ENCODE results near the gene SERP2.

Gene SERP2

DNA sequence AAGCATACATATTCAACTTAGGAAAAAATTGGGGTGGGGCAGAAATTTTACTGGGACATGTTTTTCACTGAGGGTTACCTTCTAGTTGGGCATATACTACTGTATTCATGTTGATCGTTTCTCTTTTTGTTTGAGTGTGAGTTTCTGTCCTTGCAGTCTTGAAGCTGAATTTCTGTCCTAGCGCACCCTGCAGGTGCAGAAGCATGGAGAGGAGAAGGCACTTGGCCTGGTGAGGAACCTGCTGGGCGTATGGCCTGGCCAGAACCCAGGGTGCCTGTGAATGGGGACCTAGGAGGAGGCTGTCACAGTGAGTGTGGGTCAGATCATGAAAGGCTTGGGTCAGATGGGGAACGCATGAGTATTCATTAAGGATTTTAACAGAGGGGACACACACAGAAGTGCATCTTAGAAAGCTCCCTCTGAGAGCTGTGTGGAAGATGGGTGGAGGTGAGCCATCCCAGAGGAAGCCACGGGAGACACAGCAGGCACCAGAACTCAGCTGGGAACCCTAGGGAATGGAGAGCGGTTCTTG is 36.8 kb downstream of the SERP2 start:
- TF ChIP-seq, protein P1, sequence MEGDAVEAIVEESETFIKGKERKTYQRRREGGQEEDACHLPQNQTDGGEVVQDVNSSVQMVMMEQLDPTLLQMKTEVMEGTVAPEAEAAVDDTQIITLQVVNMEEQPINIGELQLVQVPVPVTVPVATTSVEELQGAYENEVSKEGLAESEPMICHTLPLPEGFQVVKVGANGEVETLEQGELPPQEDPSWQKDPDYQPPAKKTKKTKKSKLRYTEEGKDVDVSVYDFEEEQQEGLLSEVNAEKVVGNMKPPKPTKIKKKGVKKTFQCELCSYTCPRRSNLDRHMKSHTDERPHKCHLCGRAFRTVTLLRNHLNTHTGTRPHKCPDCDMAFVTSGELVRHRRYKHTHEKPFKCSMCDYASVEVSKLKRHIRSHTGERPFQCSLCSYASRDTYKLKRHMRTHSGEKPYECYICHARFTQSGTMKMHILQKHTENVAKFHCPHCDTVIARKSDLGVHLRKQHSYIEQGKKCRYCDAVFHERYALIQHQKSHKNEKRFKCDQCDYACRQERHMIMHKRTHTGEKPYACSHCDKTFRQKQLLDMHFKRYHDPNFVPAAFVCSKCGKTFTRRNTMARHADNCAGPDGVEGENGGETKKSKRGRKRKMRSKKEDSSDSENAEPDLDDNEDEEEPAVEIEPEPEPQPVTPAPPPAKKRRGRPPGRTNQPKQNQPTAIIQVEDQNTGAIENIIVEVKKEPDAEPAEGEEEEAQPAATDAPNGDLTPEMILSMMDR (IDR thresholded peaks at IDR 0.05) = no peak

DNA sequence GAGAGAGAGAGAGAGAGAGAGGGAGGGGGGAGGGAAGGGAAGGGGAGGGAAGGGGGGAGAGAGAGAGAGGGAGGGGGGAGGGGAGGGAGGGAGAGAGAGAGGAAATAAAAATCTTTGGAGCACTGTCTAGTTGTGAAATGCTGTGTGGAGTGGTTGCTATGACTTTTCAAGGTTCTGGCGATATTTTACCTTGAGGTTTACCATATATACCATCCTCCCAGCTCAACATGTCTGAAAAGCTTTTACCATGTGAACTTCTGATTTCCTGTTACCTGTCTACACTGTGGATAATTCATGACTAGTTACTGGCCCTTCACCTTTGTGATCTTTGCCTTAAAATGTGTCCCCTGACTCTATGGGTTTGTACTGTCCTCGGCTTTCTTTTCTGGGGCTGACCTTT is 38.2 kb downstream of the SERP2 start:
- Histone ChIP-seq H3K4me3 (ENCODE audit: low read depth, low read length) (no peak overlapping the region), H3K27me3 (ENCODE audit: control insufficient read depth, insufficient read depth, low read length) (no peaks in the 10 kb centered on the region), H3K36me3 (ENCODE audit: control insufficient read depth, insufficient read depth, low read length) (no peaks in the 10 kb centered on the region), H3K4me2 (ENCODE audit: low read length) (no peak overlapping the region), H3K79me2 (no peaks in the 10 kb centered on the region), H3K9me3 (ENCODE audit: control insufficient read depth, low read length) (no peaks in the 10 kb centered on the region), H2AFZ (no peak overlapping the region), H3K9ac (no peak overlapping the region), H3K4me1 (no peaks in the 10 kb centered on the region), H3K27ac (no peak overlapping the region)
- TF ChIP-seq, protein P1 (IDR thresholded peaks at IDR 0.05) = no peak

More for the DNA sequence above, 36.8 kb downstream of the SERP2 start:
- no peak overlapping the region for H3K9ac ChIP-seq
- no peaks in the 10 kb centered on the region for H3K79me2 ChIP-seq
- no peak overlapping the region for H3K4me3 ChIP-seq (ENCODE audit: low read depth, low read length)
- no peak overlapping the region for H3K27ac ChIP-seq
- H3K27me3 ChIP-seq (ENCODE audit: control insufficient read depth, insufficient read depth, low read length) = no peaks in the 10 kb centered on the region
- H2AFZ ChIP-seq = no peak overlapping the region
- H3K4me2 ChIP-seq (ENCODE audit: low read length) = no peak overlapping the region
- no peaks in the 10 kb centered on the region for H3K4me1 ChIP-seq
- H3K9me3 ChIP-seq (ENCODE audit: control insufficient read depth, low read length) = no peaks in the 10 kb centered on the region
- no peaks in the 10 kb centered on the region for H3K36me3 ChIP-seq (ENCODE audit: control insufficient read depth, insufficient read depth, low read length)

DNA sequence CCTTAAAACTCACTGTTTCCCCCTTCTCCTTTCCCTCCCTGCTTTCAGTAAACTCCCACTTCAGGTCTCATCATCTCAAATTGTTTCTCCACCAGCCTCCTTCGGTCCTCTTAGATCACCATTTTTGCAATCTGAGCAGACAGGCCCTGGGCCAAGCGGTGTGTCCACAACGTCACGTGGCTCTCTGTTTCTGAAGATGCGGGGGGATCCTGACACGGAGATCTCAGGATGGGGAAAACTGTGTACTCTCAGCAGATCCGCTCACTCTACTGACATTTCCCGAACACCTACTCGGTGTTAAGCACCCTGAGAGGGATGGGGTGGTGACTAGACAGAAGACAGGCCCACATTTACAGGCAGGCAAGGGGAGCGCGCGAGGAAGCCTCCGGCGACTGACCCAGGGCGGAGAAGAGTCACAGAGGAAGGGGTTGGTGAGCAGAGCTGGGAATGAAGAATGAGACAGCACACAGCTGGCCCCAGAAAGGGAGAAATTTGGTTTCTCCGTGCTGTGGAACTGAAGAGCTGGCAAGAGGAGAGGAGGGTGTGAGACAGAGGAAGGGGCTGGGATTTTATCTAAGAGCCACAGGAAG is 38.8 kb downstream of the SERP2 start:
- H3K4me1 ChIP-seq = no peaks in the 10 kb centered on the region
- no peaks in the 10 kb centered on the region for H3K79me2 ChIP-seq
- H3K4me2 ChIP-seq (ENCODE audit: low read length) = no peak overlapping the region
- H3K9me3 ChIP-seq (ENCODE audit: control insufficient read depth, low read length) = no peaks in the 10 kb centered on the region
- H2AFZ ChIP-seq = no peak overlapping the region
- no peaks in the 10 kb centered on the region for H3K36me3 ChIP-seq (ENCODE audit: control insufficient read depth, insufficient read depth, low read length)
- TF ChIP-seq, protein P1 (IDR thresholded peaks at IDR 0.05) = no peak
- no peak overlapping the region for H3K4me3 ChIP-seq (ENCODE audit: low read depth, low read length)
- H3K27me3 ChIP-seq (ENCODE audit: control insufficient read depth, insufficient read depth, low read length) = no peaks in the 10 kb centered on the region
- no peak overlapping the region for H3K9ac ChIP-seq
- no peak overlapping the region for H3K27ac ChIP-seq

DNA sequence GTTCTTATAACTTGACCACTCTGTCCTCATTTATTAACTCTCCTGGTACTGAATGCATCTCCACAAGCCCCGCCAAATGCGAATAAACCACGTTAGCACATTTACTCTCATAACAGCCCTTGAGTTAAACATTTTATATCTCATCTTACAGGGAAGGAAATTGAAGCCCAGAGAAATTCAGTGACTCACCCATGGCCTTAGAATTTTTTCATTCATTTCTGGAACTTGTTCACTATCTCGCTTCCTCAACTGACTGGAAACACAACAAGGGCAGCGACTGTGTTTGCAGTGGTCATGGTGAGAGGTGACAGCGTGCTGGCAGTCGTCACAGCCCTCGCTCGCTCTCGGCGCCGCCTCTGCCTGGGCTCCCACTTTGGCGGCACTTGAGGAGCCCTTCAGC is 39.5 kb downstream of the SERP2 start:
- no peaks in the 10 kb centered on the region for H3K36me3 ChIP-seq (ENCODE audit: control insufficient read depth, insufficient read depth, low read length)
- no peak overlapping the region for H2AFZ ChIP-seq
- no peak overlapping the region for H3K4me3 ChIP-seq (ENCODE audit: low read depth, low read length)
- no peak overlapping the region for H3K4me2 ChIP-seq (ENCODE audit: low read length)
- no peaks in the 10 kb centered on the region for H3K79me2 ChIP-seq
- no peak overlapping the region for H3K27ac ChIP-seq
- TF ChIP-seq, protein P1 (IDR thresholded peaks at IDR 0.05) = no peak
- no peaks in the 10 kb centered on the region for H3K27me3 ChIP-seq (ENCODE audit: control insufficient read depth, insufficient read depth, low read length)
- H3K4me1 ChIP-seq = no peaks in the 10 kb centered on the region
- H3K9me3 ChIP-seq (ENCODE audit: control insufficient read depth, low read length) = no peaks in the 10 kb centered on the region
- H3K9ac ChIP-seq = no peak overlapping the region

DNA sequence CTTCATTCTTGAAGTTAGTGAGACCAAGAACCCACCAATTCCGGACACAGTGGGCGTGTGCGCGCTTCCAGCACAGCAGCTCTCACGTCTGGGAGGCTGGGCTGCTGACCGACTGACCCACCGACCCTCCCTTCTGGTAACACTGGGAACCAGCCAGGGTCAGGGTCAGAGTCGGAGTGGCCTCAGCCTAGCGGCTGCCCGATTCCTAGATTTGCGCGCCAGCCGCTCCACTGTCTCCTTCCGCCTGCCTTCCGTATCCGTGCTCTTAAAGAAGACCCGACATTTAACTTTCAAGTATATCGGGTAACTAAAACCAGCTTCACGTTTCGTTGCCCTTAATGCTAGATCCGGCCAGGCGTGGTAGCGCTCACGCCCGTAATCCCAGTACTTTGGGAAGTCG is 41.1 kb downstream of the SERP2 start:
- no peaks in the 10 kb centered on the region for H3K27me3 ChIP-seq (ENCODE audit: control insufficient read depth, insufficient read depth, low read length)
- H3K36me3 ChIP-seq (ENCODE audit: control insufficient read depth, insufficient read depth, low read length) = no peaks in the 10 kb centered on the region
- no peaks in the 10 kb centered on the region for H3K9me3 ChIP-seq (ENCODE audit: control insufficient read depth, low read length)
- no peak overlapping the region for H3K27ac ChIP-seq
- no peak overlapping the region for H2AFZ ChIP-seq
- H3K79me2 ChIP-seq = no peaks in the 10 kb centered on the region
- TF ChIP-seq, protein P1 (IDR thresholded peaks at IDR 0.05) = no peak
- no peak overlapping the region for H3K4me3 ChIP-seq (ENCODE audit: low read depth, low read length)
- H3K4me2 ChIP-seq (ENCODE audit: low read length) = no peak overlapping the region
- no peak overlapping the region for H3K9ac ChIP-seq
- no peaks in the 10 kb centered on the region for H3K4me1 ChIP-seq
